ENCODE measurements around the gene CCDC152. TPM values are rescaled to one million over a fixed set of nuclear protein-coding genes. Genes with fewer than 3 reads are reported as not detected.
A peak's percentile ranks its signal among the peaks of the same experiment; 100 is the strongest.

Gene CCDC152
- total and polyA plus RNA-seq, 2 of the 13 experiments (the other 11 are each of a cell fraction or from before 2014, with no cell fraction given) = 0.20 to 0.36 TPM

DNA sequence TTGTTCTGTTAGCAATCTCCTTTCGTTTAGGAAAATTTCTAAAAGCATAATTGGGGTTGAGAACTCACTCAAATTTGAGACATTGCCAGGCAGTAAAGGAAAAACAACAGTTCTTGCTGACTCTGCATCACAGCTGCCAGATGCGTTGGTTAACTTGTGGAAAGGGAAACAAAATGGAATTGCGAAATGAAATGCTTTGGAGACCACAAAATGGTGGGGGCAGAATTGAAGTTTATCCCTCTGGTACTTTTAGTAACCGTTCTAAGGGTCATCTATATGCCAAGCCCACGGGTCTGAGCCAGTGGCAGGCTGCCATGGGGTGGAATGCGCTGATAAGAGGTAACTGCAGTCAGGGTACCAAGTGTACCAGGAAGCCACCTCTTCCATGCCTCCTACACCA lies 83.7 kb downstream of the CCDC152 start (continued):
- TF ChIP-seq, protein P1, sequence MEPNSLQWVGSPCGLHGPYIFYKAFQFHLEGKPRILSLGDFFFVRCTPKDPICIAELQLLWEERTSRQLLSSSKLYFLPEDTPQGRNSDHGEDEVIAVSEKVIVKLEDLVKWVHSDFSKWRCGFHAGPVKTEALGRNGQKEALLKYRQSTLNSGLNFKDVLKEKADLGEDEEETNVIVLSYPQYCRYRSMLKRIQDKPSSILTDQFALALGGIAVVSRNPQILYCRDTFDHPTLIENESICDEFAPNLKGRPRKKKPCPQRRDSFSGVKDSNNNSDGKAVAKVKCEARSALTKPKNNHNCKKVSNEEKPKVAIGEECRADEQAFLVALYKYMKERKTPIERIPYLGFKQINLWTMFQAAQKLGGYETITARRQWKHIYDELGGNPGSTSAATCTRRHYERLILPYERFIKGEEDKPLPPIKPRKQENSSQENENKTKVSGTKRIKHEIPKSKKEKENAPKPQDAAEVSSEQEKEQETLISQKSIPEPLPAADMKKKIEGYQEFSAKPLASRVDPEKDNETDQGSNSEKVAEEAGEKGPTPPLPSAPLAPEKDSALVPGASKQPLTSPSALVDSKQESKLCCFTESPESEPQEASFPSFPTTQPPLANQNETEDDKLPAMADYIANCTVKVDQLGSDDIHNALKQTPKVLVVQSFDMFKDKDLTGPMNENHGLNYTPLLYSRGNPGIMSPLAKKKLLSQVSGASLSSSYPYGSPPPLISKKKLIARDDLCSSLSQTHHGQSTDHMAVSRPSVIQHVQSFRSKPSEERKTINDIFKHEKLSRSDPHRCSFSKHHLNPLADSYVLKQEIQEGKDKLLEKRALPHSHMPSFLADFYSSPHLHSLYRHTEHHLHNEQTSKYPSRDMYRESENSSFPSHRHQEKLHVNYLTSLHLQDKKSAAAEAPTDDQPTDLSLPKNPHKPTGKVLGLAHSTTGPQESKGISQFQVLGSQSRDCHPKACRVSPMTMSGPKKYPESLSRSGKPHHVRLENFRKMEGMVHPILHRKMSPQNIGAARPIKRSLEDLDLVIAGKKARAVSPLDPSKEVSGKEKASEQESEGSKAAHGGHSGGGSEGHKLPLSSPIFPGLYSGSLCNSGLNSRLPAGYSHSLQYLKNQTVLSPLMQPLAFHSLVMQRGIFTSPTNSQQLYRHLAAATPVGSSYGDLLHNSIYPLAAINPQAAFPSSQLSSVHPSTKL (CRISPR knock-in tag; IDR thresholded peaks at IDR 0.05) = peak; percentile 37; the same call in 1 of the 2 replicates
- peak; percentile 86 for TF ChIP-seq MAFF (IDR thresholded peaks at IDR 0.05; ENCODE audit: low read depth, low read length)
- TF ChIP-seq, protein P2, sequence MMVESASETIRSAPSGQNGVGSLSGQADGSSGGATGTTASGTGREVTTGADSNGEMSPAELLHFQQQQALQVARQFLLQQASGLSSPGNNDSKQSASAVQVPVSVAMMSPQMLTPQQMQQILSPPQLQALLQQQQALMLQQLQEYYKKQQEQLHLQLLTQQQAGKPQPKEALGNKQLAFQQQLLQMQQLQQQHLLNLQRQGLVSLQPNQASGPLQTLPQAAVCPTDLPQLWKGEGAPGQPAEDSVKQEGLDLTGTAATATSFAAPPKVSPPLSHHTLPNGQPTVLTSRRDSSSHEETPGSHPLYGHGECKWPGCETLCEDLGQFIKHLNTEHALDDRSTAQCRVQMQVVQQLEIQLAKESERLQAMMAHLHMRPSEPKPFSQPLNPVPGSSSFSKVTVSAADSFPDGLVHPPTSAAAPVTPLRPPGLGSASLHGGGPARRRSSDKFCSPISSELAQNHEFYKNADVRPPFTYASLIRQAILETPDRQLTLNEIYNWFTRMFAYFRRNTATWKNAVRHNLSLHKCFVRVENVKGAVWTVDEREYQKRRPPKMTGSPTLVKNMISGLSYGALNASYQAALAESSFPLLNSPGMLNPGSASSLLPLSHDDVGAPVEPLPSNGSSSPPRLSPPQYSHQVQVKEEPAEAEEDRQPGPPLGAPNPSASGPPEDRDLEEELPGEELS (CRISPR knock-in tag; IDR thresholded peaks at IDR 0.05) = peak; percentile 29; the same call in 1 of the 2 replicates
- TF ChIP-seq ZNF570 (CRISPR knock-in tag; IDR thresholded peaks at IDR 0.05; ENCODE audit: borderline replicate concordance) = no peak
- TF ChIP-seq YY1 (IDR thresholded peaks at IDR 0.05; ENCODE audit: insufficient read depth, insufficient replicate concordance, low read depth, low read length) = peak; percentile 14
- 0 out of 2 replicates have a peak, but pooled peaks have one; percentile 2 for TF ChIP-seq SMC3 (IDR thresholded peaks at IDR 0.05; ENCODE audit: low read length)
- TF ChIP-seq, protein P3, sequence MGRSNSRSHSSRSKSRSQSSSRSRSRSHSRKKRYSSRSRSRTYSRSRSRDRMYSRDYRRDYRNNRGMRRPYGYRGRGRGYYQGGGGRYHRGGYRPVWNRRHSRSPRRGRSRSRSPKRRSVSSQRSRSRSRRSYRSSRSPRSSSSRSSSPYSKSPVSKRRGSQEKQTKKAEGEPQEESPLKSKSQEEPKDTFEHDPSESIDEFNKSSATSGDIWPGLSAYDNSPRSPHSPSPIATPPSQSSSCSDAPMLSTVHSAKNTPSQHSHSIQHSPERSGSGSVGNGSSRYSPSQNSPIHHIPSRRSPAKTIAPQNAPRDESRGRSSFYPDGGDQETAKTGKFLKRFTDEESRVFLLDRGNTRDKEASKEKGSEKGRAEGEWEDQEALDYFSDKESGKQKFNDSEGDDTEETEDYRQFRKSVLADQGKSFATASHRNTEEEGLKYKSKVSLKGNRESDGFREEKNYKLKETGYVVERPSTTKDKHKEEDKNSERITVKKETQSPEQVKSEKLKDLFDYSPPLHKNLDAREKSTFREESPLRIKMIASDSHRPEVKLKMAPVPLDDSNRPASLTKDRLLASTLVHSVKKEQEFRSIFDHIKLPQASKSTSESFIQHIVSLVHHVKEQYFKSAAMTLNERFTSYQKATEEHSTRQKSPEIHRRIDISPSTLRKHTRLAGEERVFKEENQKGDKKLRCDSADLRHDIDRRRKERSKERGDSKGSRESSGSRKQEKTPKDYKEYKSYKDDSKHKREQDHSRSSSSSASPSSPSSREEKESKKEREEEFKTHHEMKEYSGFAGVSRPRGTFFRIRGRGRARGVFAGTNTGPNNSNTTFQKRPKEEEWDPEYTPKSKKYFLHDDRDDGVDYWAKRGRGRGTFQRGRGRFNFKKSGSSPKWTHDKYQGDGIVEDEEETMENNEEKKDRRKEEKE (IDR thresholded peaks at IDR 0.05) = no peak
- TF ChIP-seq MAFK (conservative IDR thresholded peaks at IDR 0.05 in 1 of 2, IDR thresholded peaks at IDR 0.05 in 1 of 2; ENCODE audit: low read length in 2 of 2) = peak; percentile 86 to 92
- TF ChIP-seq ZNF260 (CRISPR knock-in tag; IDR thresholded peaks at IDR 0.05; ENCODE audit: borderline replicate concordance, low read depth) = no peak
- TF ChIP-seq, protein P4, sequence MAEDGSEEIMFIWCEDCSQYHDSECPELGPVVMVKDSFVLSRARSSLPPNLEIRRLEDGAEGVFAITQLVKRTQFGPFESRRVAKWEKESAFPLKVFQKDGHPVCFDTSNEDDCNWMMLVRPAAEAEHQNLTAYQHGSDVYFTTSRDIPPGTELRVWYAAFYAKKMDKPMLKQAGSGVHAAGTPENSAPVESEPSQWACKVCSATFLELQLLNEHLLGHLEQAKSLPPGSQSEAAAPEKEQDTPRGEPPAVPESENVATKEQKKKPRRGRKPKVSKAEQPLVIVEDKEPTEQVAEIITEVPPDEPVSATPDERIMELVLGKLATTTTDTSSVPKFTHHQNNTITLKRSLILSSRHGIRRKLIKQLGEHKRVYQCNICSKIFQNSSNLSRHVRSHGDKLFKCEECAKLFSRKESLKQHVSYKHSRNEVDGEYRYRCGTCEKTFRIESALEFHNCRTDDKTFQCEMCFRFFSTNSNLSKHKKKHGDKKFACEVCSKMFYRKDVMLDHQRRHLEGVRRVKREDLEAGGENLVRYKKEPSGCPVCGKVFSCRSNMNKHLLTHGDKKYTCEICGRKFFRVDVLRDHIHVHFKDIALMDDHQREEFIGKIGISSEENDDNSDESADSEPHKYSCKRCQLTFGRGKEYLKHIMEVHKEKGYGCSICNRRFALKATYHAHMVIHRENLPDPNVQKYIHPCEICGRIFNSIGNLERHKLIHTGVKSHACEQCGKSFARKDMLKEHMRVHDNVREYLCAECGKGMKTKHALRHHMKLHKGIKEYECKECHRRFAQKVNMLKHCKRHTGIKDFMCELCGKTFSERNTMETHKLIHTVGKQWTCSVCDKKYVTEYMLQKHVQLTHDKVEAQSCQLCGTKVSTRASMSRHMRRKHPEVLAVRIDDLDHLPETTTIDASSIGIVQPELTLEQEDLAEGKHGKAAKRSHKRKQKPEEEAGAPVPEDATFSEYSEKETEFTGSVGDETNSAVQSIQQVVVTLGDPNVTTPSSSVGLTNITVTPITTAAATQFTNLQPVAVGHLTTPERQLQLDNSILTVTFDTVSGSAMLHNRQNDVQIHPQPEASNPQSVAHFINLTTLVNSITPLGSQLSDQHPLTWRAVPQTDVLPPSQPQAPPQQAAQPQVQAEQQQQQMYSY (CRISPR knock-in tag; IDR thresholded peaks at IDR 0.05) = no peak
- TF ChIP-seq ZNF460 (CRISPR knock-in tag; IDR thresholded peaks at IDR 0.05; ENCODE audit: borderline replicate concordance) = no peak
- TF ChIP-seq ZNF605 (CRISPR knock-in tag; IDR thresholded peaks at IDR 0.05) = no peak
- TF ChIP-seq ZNF878 (CRISPR knock-in tag; IDR thresholded peaks at IDR 0.05) = 0 out of 2 replicates have a peak, but pooled peaks have one; percentile 35
- no peak for TF ChIP-seq ZNF768 (CRISPR knock-in tag; IDR thresholded peaks at IDR 0.05)
- TF ChIP-seq ZNF367 (CRISPR knock-in tag; IDR thresholded peaks at IDR 0.05; ENCODE audit: borderline replicate concordance) = no peak
- no peak for TF ChIP-seq ATAD3A (CRISPR knock-in tag; IDR thresholded peaks at IDR 0.05)
- no peak for TF ChIP-seq ERF (CRISPR knock-in tag; IDR thresholded peaks at IDR 0.05)

Data from HepG2 (cell line).